COLO829 (cell line): ENCODE data around the gene ZNF22.

Source experiments
- DNase-seq: peaks from one replicate; pipeline ENCODE4 v3.0.0; 2012; ENCODE audit warnings: low spot score

ZNF22 gene

DNA sequence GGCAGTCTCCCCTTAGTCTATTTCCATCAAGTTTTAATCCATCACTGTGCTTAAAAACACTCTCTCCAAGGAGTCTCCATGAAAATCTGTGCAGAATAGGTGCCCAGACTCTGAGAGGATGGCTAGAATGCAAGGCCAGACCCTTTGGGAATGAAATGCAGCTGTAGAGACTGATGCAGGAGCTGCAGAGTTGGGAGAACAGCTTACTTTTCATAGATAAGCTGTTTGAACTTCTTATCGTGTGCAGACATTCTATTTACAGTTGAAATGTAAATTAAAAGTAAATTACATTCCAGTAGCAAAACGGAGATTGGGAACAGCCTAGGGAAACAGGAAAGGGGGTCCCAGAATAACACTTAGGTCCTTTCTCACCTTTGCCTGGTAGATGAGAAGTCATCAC is 14.9 kb downstream of the ZNF22 start:
- no peak for DNase-seq

DNA sequence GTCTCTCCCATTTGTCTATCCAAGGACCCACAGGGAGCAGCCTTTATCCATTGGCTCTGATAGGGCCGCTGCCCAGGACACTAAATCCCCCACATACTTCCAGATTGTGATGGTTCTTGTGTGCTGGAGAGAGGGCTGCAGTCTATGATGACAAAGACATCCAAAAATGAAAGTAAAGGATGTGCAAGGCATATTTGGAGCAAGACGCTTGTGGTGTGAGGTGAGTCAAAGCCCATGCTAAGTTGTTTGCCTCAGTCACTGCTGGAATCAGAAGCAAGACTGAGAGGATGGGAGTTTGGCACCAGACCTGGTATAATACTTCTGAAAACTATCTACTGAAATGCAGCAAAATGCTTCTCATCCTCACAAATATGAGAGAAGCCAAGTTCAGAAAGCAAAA is 22.7 kb downstream of the ZNF22 start:
- no peak for DNase-seq

DNA sequence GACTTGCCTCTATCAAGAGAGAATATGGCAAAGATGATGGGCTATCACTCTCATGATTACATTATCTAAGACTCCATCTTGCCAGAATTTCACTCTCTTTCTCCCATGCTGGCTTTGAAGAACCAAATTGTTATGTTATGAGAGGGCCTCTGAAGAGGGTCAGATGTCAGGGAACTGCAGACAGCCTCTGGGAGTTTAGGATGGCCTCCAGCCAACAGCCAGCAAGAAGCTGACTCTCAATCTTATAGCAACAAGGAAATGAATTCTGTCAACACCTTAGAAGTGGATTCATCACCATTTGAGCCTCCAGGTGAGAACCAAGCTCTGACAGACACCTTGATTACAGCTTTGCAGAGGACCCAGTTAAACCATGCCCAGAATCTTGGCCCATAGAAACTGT is 33.6 kb downstream of the ZNF22 start:
- no peak for DNase-seq

DNA sequence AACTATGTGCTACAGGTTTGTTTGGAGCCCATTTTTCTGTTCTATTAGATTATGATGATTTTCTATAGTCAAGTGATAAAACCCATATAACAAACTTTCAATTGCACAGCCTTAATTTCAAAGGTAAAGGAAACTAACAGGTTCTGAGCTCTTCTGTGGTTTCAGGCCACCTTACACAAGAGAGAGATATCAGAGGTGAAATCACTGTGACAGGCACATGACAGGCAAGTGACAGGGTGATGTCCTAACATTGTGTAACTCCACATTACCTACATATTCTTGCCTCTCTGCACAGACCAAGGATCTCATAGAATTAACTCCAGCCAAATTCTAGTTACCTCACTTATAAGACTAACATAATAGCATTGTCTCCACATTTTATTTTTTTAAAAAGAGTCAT is 35.0 kb downstream of the ZNF22 start:
- no peak for DNase-seq

DNA sequence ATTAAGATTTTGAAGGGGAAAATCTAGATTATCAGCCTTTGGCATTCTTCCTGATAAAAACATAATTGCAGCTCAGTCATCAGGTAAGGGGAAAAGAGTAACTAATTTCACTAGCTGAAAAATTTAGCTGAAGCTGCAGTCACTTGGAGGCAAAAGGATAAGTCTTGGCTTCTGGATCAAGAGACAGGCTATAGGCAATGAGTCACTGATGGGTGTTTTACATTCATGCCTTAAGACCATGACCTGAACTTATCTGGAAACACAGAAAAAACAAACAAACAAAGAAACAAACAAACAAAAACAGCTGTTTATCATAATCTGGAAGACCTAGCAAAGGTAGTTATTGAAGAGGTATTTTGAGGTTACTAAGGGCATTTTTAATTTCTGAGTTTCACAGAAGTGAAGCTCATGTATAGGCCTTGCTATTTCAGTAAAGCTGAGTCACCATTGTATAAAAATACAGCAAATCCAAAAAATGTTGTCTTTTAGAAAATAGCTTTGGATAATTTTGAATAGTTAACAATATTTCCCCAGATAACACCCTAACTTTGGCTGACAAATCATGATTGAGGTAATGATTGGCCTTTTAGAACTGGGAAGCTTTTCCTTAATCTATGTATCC is 40.3 kb downstream of the ZNF22 start:
- no peak for DNase-seq

DNA sequence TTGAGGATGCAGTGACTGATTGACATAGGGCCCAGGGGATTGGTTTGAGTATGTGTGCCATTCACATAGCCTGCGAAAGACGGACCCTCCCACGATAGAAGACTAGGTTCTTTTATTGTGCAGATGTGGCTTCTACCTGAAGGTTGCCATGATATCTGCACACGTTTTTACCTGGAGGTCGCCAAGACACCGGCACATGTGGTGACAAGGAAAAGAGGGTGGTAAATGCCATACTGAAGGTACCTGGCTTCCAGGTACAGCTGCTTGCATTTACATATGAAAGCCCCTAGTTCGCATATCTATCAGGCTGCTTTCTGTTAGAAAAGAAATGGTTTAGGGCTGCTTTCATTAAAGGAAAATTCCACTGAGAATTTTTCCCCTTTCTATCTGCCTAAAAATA is 43.6 kb downstream of the ZNF22 start:
- no peak for DNase-seq

DNA sequence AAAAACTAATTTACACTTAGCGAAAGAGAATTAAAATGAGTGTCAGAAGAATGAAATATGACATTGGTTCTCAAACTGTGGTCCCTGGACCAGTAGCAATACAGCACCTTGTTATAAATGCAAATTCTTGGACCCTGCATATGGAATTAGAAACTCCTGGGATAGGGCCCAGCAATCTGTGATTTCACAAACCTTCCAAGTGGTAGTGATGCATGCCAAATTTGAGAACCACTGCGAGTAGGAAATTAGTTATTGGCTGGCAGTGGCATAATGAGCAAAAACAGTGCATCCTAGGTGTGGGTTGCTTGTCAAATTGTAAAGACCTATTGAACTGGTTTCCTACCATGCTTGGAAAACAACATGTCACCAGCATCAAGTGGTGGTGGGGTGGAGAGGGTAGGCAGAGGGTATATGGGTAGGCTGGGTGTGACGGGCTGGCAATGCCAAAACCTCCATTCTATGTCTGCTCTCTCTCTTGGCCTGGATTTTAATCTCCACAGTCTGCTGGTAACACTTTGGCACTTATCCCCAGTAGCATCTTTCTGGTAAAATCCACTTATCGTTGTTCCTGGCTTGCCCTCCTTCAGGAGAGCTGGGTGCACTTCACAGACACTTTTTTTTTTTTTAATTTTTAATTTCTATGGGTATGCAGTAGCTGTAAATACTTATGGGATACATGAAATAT is 50.0 kb downstream of the ZNF22 start:
- no peak for DNase-seq

DNA sequence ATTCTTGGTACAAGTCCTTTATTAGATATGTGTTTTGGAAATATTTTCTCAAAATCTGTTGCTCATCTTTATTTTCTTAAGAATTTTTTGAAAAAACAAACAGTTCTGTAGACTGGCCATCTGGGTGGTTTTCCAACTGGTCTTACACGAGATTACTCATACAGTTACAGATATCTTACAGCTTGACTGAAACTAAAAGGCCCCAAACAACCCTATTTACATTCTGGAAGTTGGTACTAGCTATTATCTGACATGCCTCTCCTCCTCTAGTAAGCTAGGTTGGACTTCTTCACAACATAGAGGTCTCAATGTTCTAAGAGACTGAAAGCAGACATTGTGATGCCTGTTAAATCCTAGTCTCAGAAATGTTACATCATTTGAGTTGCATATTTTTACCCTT is 52.0 kb downstream of the ZNF22 start:
- DNase-seq = no peak

DNA sequence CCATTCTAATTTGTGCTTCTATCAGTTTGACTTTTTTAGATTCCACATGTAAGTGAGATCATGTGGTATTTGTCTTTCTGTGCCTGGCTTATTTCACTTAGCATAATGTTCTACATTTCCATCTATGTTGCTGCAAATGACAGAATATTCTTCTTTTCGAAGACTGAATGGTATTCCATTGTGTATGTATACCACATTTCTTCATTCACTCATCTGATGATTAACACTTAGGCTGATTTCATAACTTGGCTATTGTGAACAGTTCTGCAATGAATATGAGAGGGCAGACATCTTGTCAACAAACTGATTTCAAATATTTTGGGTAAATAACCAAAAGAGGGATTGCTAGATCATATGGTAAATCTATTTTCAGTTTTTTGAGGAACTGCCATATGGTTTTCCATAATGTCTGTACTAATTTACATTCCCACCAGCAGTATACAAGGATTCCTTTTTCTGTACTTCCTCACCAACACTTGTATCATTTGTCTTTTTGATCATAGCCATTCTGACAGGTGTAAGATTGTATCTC is 52.9 kb downstream of the ZNF22 start:
- DNase-seq = no peak
